Liver (tissue), 9 donors: ENCODE results near the gene YTHDF1. TPM values are rescaled to one million over a fixed set of nuclear protein-coding genes. Genes with fewer than 3 reads are reported as not detected.

ENCODE experiments used
- DNase-seq: peaks from one replicate; pipeline ENCODE4 v3.0.0-alpha.2; 2017; ENCODE audit warnings: low spot score
- H3K27ac ChIP-seq, 2 donors: one replicate each; pipeline ENCODE4 v1.7.0; 2013; ENCODE audit warnings: inconsistent platforms in 2 of 2, low read length in 2 of 2, control low read depth in 1 of 2, low read depth in 1 of 2, mild to moderate bottlenecking in 1 of 2
- H3K27me3 ChIP-seq, 4 donors: one replicate each; pipeline versions ENCODE4 v1.6.1 to v1.7.0; 2013; ENCODE audit warnings: low read length in 3 of 4, inconsistent platforms in 1 of 4, mild to moderate bottlenecking in 1 of 4, moderate library complexity in 1 of 4; ENCODE audit not compliant: control insufficient read depth in 4 of 4, insufficient read depth in 4 of 4
- H3K36me3 ChIP-seq, 4 donors: one replicate each; pipeline versions ENCODE4 v1.6.1 to v1.7.0; 2013; ENCODE audit warnings: low read length in 3 of 4, mild to moderate bottlenecking in 3 of 4, low read depth in 1 of 4, moderate library complexity in 1 of 4; ENCODE audit not compliant: control insufficient read depth in 4 of 4, insufficient read depth in 3 of 4
- H3K4me1 ChIP-seq, 4 donors: one replicate each; pipeline versions ENCODE4 v1.6.1 to v1.7.0; 2013; ENCODE audit warnings: low read length in 3 of 4, mild to moderate bottlenecking in 3 of 4, moderate library complexity in 1 of 4; ENCODE audit not compliant: control insufficient read depth in 4 of 4, insufficient read depth in 4 of 4
- H3K4me3 ChIP-seq, 3 donors: one replicate each; pipeline versions ENCODE4 v1.6.1 to v1.7.0; 2013; ENCODE audit warnings: low read length in 3 of 3, control low read depth in 1 of 3, low read depth in 1 of 3, mild to moderate bottlenecking in 1 of 3
- H3K9ac ChIP-seq, 2 donors: one replicate each; pipeline ENCODE4 v1.7.0; 2013; ENCODE audit warnings: low read length in 2 of 2, mild to moderate bottlenecking in 2 of 2, moderate library complexity in 2 of 2, control low read depth in 1 of 2, low read depth in 1 of 2
- H3K9me3 ChIP-seq, 4 donors: one replicate each; pipeline versions ENCODE4 v1.6.1 to v1.7.0; 2013; ENCODE audit warnings: low read length in 3 of 4; ENCODE audit not compliant: control insufficient read depth in 4 of 4
- ATF3 ChIP-seq: IDR thresholded peaks from 2 replicates; pipeline ENCODE4 v1.6.1; 2016; ENCODE audit warnings: antibody characterized with exemption
- EGR1 ChIP-seq, 2 donors: IDR thresholded peaks; 2 replicates each; pipeline ENCODE4 v1.6.1; 2016 to 2018; ENCODE audit warnings: antibody characterized with exemption in 2 of 2, low read depth in 2 of 2
- GABPA ChIP-seq, 2 donors: IDR thresholded peaks in 1 of 2; conservative IDR thresholded peaks in 1 of 2; 2 replicates each; pipeline ENCODE4 v1.6.1; 2016; ENCODE audit warnings: antibody characterized with exemption in 2 of 2, mild to moderate bottlenecking in 1 of 2, moderate library complexity in 1 of 2
- HNF4A ChIP-seq, 2 donors: conservative IDR thresholded peaks; 2 replicates each; pipeline ENCODE4 v1.6.1; 2016; ENCODE audit warnings: antibody characterized with exemption in 2 of 2, mild to moderate bottlenecking in 2 of 2
- NR2F2 ChIP-seq: IDR thresholded peaks from 2 replicates; pipeline ENCODE4 v1.6.1; 2016; ENCODE audit warnings: antibody characterized with exemption
- RAD21 ChIP-seq, 2 donors: IDR thresholded peaks; 2 replicates each; pipeline ENCODE4 v1.6.1; 2016; ENCODE audit warnings: antibody characterized with exemption in 2 of 2, mild to moderate bottlenecking in 2 of 2
- REST ChIP-seq: IDR thresholded peaks from 2 replicates; pipeline ENCODE4 v1.6.1; 2016; ENCODE audit warnings: antibody characterized with exemption, mild to moderate bottlenecking
- ZBTB33 ChIP-seq: IDR thresholded peaks from 2 replicates; pipeline ENCODE4 v1.6.1; 2016; ENCODE audit warnings: antibody characterized with exemption
- WGBS: extraction: QIAGEN DNeasy Blood & Tissue Kit; methylation state at CpG from one replicate; pipeline ENCODE4 v1.1.7; 2013; 5-methylcytosine and 5-hydroxymethylcytosine counted together
- polyA plus RNA-seq, 2 donors: library from polyadenylated mRNA; stranded (reverse) in 1 of 2; unstranded in 1 of 2; fragments of 200-250 nt in 1 of 2; fragments of >200 nt in 1 of 2; fragmentation: Nextera tagmentation in 1 of 2; extraction: Ambion mirVana in 1 of 2; gene quantifications; one replicate each; pipeline versions ENCODE4 v1.2.1 to v1.2.3, GENCODE V29; 2013 to 2015
- total RNA-seq, 2 donors: library from RNA; depleted of rRNA; stranded (reverse); fragments of >200 nt; gene quantifications; one replicate each; pipeline ENCODE4 v1.2.3, GENCODE V29; 2014
- donor health status: healthy.
- donor health status: healthy.
- donor health status: healthy.
- donor health status: healthy.
- donor health status: healthy.

Gene YTHDF1
- total and polyA plus RNA-seq, 4 donors: 6.8 to 19.5 (median 14.9) TPM

- TF ChIP-seq EGR1 (IDR thresholded peaks at IDR 0.05; ENCODE audit: low read depth in 2 of 2) (no peak), NR2F2 (no peak), GABPA (IDR thresholded peaks at IDR 0.05 in 1 of 2, conservative IDR thresholded peaks at IDR 0.05 in 1 of 2) (no peak)
Measured at GRCh38 chr20:63230800-63231268, 14.9 kb upstream of the YTHDF1 start (continued).

GRCh38 chr20:63228806-63229205, 12.9 kb upstream of the YTHDF1 start:
- Histone ChIP-seq H3K27ac (no peak overlapping the region), H3K4me3 (no peak overlapping the region), H3K4me1 (peaks cover 0 to 4% (median 1%) of the 10 kb centered on the region in 4 donors), H3K36me3 (no peaks in the 10 kb centered on the region), H3K9ac (no peak overlapping the region), H3K9me3 (no peaks in the 10 kb centered on the region), H3K27me3 (peaks cover 0 to 4% (median 2%) of the 10 kb centered on the region in 4 donors)
- no peak for DNase-seq
- TF ChIP-seq NR2F2: no peak
- TF ChIP-seq ATF3: no peak
- TF ChIP-seq GABPA (IDR thresholded peaks at IDR 0.05 in 1 of 2, conservative IDR thresholded peaks at IDR 0.05 in 1 of 2): no peak
- TF ChIP-seq RAD21 (IDR thresholded peaks at IDR 0.05): no peak
- WGBS: 62% methylated on average over 13 of the region's 13 CpGs

GRCh38 chr20:63227260-63227659, 11.3 kb upstream of the YTHDF1 start:
- 89% methylated on average over 5 of the region's 5 CpGs for whole genome bisulfite sequencing
- no peak overlapping the region for H3K27ac ChIP-seq
- H3K4me1 ChIP-seq: peaks cover 0 to 4% (median 1%) of the 10 kb centered on the region in 4 donors
- H3K4me3 ChIP-seq: no peak overlapping the region
- H3K27me3 ChIP-seq: peaks cover 0 to 4% (median 2%) of the 10 kb centered on the region in 4 donors
- H3K36me3 ChIP-seq: no peaks in the 10 kb centered on the region
- no peaks in the 10 kb centered on the region for H3K9me3 ChIP-seq
- DNase-seq: no peak
- H3K9ac ChIP-seq: no peak overlapping the region
- no peak for TF ChIP-seq REST
- no peak for TF ChIP-seq ZBTB33
- no peak for TF ChIP-seq GABPA (IDR thresholded peaks at IDR 0.05 in 1 of 2, conservative IDR thresholded peaks at IDR 0.05 in 1 of 2)
- TF ChIP-seq HNF4A (conservative IDR thresholded peaks at IDR 0.05): no peak
